IMR-90 (cell line): ENCODE results near the gene PLXNB1. TPM values are rescaled to one million over a fixed set of nuclear protein-coding genes. Genes with fewer than 3 reads are reported as not detected.

ENCODE experiments used
- BHLHE40 ChIP-seq: fragments of 150-350 bp; IDR thresholded peaks from 2 replicates; pipeline ENCODE4 v1.6.1; 2016; ENCODE audit warnings: mild to moderate bottlenecking, low read depth, low read length
- CHD1 ChIP-seq: IDR thresholded peaks from 2 replicates; pipeline ENCODE4 v1.6.1; 2012; ENCODE audit warnings: low read depth, low read length, improper control_type of control experiment
- MAZ ChIP-seq: IDR thresholded peaks from 2 replicates; pipeline ENCODE4 v1.6.1; 2012; ENCODE audit warnings: low read depth, mild to moderate bottlenecking, low read length, improper control_type of control experiment, moderate library complexity, borderline replicate concordance
- MXI1 ChIP-seq: IDR thresholded peaks from 2 replicates; pipeline ENCODE4 v1.6.1; 2012; ENCODE audit warnings: low read depth, mild to moderate bottlenecking, low read length, moderate library complexity, borderline replicate concordance
- NFE2L2 ChIP-seq: fragments of 150-350 bp; IDR thresholded peaks from 2 replicates; pipeline ENCODE4 v1.6.1; 2016; ENCODE audit warnings: low read depth, mild to moderate bottlenecking, low read length
- POLR2A ChIP-seq: IDR thresholded peaks from 2 replicates; pipeline ENCODE4 v1.6.1; 2012; ENCODE audit warnings: mild to moderate bottlenecking, low read depth, low read length
- RCOR1 ChIP-seq: IDR thresholded peaks from 2 replicates; pipeline ENCODE4 v1.6.1; 2012; ENCODE audit warnings: mild to moderate bottlenecking, low read length, improper control_type of control experiment; ENCODE audit not compliant: insufficient replicate concordance
- RFX5 ChIP-seq: IDR thresholded peaks from 2 replicates; pipeline ENCODE4 v1.8.0; 2012; ENCODE audit warnings: low read depth, mild to moderate bottlenecking, low read length, moderate library complexity
- SMC3 ChIP-seq: fragments of 150-350 bp; IDR thresholded peaks from 2 replicates; pipeline ENCODE4 v1.6.1; 2016; ENCODE audit warnings: low read depth, mild to moderate bottlenecking, antibody characterized with exemption, low read length, moderate library complexity
- polyA plus RNA-seq, 3 experiments: library from polyadenylated mRNA; depleted of rRNA; stranded (reverse); fragments of >200 nt; gene quantifications; 2 replicates each; pipeline ENCODE4 v1.2.3, GENCODE V29; 2012; ENCODE audit warnings: low replicate concordance in 1 of 3
- total RNA-seq: library from RNA; depleted of rRNA; stranded (reverse); fragments of >200 nt; gene quantifications from 2 replicates; pipeline ENCODE4 v1.2.3, GENCODE V29; 2012

PLXNB1 gene
- total and polyA plus RNA-seq, 2 of the 4 experiments (the other 2 are of a cell fraction), result 5.2 to 25.3 TPM

DNA sequence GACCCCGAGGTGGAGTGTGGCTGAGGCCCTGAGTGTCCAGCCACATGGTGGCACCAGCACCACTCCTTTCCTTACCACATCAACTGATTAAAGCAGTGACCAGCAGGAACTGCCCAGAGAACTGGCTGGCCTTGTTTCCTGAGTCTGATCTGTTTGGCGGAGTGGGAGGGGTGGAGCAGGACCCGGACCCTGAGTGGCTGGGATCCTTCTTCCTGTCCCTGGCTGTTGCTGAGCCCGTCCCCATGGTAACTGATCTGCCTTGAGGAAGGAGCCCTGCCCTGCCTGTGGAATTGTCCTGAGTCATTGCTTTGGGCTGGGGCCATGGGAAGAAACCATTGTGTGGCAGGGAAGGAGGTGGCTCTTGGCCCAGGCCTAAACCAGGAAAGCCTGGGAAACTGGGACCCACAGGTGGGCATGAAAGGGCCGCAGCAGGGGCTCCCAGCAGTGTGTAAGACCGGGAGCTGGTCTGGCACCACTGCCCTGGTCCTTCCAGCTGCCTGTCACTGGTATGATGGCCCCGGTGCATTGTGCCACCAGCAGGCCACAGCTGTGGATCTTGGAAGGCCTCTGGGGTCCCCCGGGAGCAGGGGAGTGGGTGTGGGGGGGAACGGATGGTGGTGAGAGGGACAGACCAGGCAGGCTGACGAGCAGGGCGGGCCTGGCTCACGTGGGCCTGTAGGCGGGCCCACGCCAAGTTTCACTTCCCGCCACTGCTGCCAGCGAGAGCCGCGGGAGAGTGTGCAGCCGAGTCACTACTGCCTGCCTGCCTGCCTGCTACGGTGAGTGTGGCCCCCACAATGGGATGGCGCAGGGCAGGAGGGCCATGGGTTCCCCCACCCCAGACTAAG lies 35.9 kb upstream of the PLXNB1 start (continued):
- TF ChIP-seq RCOR1 (peak; percentile 5), NFE2L2 (peak; percentile 93), SMC3 (peak; percentile 86), POLR2A (peak; percentile 65), BHLHE40 (peak; percentile 68), CHD1 (no peak; the same call in none of the 2 replicates), MXI1 (peak; percentile 85), MAZ (peak; percentile 82), RFX5 (no peak)
